Sigmoid colon (tissue), 7 donors: ENCODE results near the gene TOP2A. TPM values are rescaled to one million over a fixed set of nuclear protein-coding genes. Genes with fewer than 3 reads are reported as not detected.

ENCODE experiments used
- DNase-seq: peaks from one replicate; pipeline ENCODE4 v3.0.0-alpha.2; 2019
- H3K27ac ChIP-seq, 4 donors: fragments of 200-600 bp; sonication (generic); one replicate each; pipeline ENCODE4 v1.5.1; 2016 to 2019; ENCODE audit warnings: mild to moderate bottlenecking in 1 of 4
- H3K27me3 ChIP-seq, 3 donors: fragments of 200-600 bp; sonication (generic); one replicate each; pipeline ENCODE4 v1.5.1; 2019; ENCODE audit warnings: mild to moderate bottlenecking in 1 of 3
- H3K36me3 ChIP-seq, 4 donors: fragments of 200-600 bp; sonication (generic); one replicate each; pipeline ENCODE4 v1.5.1; 2016 to 2019
- H3K4me1 ChIP-seq, 4 donors: fragments of 200-600 bp; sonication (generic); one replicate each; pipeline ENCODE4 v1.5.1; 2017 to 2019
- H3K4me3 ChIP-seq, 4 donors: fragments of 200-600 bp; sonication (generic); one replicate each; pipeline ENCODE4 v1.5.1; 2017 to 2019; ENCODE audit warnings: mild to moderate bottlenecking in 2 of 4, moderate library complexity in 1 of 4
- H3K9me3 ChIP-seq, 4 donors: fragments of 200-600 bp in 3 of 4; sonication (generic) in 3 of 4; one replicate each; pipeline versions ENCODE4 v1.5.1 to v1.6.1; 2013 to 2019
- EP300 ChIP-seq, 4 donors: sonication (generic); formaldehyde crosslinking; IDR thresholded peaks; one replicate each; pipeline ENCODE4 v1.6.1; 2017; ENCODE audit warnings: antibody characterized with exemption in 4 of 4
- POLR2A ChIP-seq, 2 donors: fragments of 450-650 bp; IDR thresholded peaks; one replicate each; pipeline ENCODE4 v1.6.1; 2016; ENCODE audit warnings: antibody characterized with exemption in 2 of 2, mild to moderate bottlenecking in 2 of 2, moderate library complexity in 2 of 2
- POLR2AphosphoS5 ChIP-seq, 4 donors: sonication (generic); formaldehyde crosslinking; IDR thresholded peaks; one replicate each; pipeline ENCODE4 v1.6.1; 2017; ENCODE audit warnings: antibody characterized with exemption in 4 of 4
- WGBS, 2 donors: extraction: QIAGEN DNeasy Blood & Tissue Kit; methylation state at CpG; one replicate each; pipeline ENCODE4 v1.1.7; 2013; 5-methylcytosine and 5-hydroxymethylcytosine counted together
- intact Hi-C: fragments of 100-400 bp; cut with DNase I; formaldehyde crosslinking; loops from one replicate; pipeline ENCODE4 v1.15.1; 2023
- polyA plus RNA-seq, 3 donors: library from polyadenylated mRNA; stranded (reverse); fragments of 200-250 nt; gene quantifications; one replicate each; pipeline ENCODE4 v1.2.3, GENCODE V29; 2013
- small RNA-seq, 3 donors: library from RNA; depleted of rRNA; stranded (forward); fragments of <200 nt; gene quantifications; one replicate each; pipeline ENCODE3, GENCODE V24; 2016
- total RNA-seq, 4 donors: library from RNA; depleted of rRNA; stranded (reverse); fragments of >200 nt; gene quantifications; one replicate each; pipeline ENCODE4 v1.1.0, GENCODE V29; 2016
- TF ChIP-seq, protein P1 (sequence below), 4 experiments: fragments of 450-650 bp in 3 of 4; fragments of 200-600 bp in 1 of 4; IDR thresholded peaks; one replicate each; pipeline ENCODE4 v1.5.1; 2016 to 2019; ENCODE audit warnings: antibody characterized with exemption in 4 of 4, mild to moderate bottlenecking in 3 of 4, moderate library complexity in 2 of 4
- donor health status: healthy with polysubstance abuse.
- donor health status: Bipolar disorder and iron deficiency.
- donor health status: healthy.

TOP2A gene
- total and polyA plus RNA-seq, 7 donors, result 0.33 to 28.7 (median 2.1) TPM

- no peaks in the 10 kb centered on the region for H3K9me3 ChIP-seq
These were observed 76.6 kb downstream of the TOP2A start for GRCh38 chr17:40340880-40341807.

DNA sequence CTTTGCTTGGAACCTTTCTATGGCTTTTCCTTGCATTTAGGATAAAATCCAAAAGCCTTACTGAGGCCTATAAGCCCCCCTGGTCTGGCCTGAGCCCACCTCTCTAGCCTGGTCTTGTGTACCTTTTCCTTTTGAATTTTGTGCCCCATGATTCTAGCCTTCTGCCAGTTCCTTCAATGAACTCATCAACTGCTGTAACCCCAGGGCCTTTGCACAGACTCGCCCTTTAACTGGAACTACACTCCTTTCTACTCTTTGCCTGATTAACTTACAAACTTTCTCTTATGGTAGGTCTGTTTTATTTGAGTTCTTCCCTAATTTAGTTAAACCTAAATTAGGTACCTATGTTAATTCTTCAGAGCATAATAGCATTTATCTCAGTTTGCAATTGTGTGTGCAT lies 77.4 kb downstream of the TOP2A start:
- Histone ChIP-seq H3K4me1 (peaks cover 0 to 79% (median 61%) of the 10 kb centered on the region in 4 donors), H3K27ac (peak overlapping the region; percentile 94 to 99 (median 96)), H3K9me3 (no peaks in the 10 kb centered on the region), H3K4me3 (no peak overlapping the region), H3K27me3 (no peaks in the 10 kb centered on the region), H3K36me3 (no peaks in the 10 kb centered on the region)
- WGBS, 2 donors, result 96 to 99% methylated on average over 1 of the region's 1 CpG
- TF ChIP-seq EP300 (IDR thresholded peaks at IDR 0.05) (no peak), POLR2AphosphoS5 (IDR thresholded peaks at IDR 0.05) (no peak), POLR2A (IDR thresholded peaks at IDR 0.05) (no peak)
- TF ChIP-seq, protein P1, sequence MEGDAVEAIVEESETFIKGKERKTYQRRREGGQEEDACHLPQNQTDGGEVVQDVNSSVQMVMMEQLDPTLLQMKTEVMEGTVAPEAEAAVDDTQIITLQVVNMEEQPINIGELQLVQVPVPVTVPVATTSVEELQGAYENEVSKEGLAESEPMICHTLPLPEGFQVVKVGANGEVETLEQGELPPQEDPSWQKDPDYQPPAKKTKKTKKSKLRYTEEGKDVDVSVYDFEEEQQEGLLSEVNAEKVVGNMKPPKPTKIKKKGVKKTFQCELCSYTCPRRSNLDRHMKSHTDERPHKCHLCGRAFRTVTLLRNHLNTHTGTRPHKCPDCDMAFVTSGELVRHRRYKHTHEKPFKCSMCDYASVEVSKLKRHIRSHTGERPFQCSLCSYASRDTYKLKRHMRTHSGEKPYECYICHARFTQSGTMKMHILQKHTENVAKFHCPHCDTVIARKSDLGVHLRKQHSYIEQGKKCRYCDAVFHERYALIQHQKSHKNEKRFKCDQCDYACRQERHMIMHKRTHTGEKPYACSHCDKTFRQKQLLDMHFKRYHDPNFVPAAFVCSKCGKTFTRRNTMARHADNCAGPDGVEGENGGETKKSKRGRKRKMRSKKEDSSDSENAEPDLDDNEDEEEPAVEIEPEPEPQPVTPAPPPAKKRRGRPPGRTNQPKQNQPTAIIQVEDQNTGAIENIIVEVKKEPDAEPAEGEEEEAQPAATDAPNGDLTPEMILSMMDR (IDR thresholded peaks at IDR 0.05), result no peak
- intact Hi-C loops, result loop anchor here (5.0 kb wide), 1 partner anchor 238 kb away; the partner anchor contains the start of gene NR1D1
- DNase-seq, result no peak

More at GRCh38 chr17:40340880-40341807, 76.6 kb downstream of the TOP2A start:
- intact Hi-C loops, result loop anchor here (5.0 kb wide), 1 partner anchor 239 kb away; the partner anchor contains the start of gene NR1D1
- no peaks in the 10 kb centered on the region for H3K27me3 ChIP-seq
- H3K36me3 ChIP-seq, result no peaks in the 10 kb centered on the region
- peaks cover 0 to 79% (median 61%) of the 10 kb centered on the region in 4 donors for H3K4me1 ChIP-seq
- peak; percentile 97 for DNase-seq
- H3K27ac ChIP-seq, result peak overlapping the region; percentile 94 to 99 (median 96)
- H3K4me3 ChIP-seq, result peak overlapping the region; percentile 61 to 83 (median 82)
- 0 to 1% methylated on average over 55 of the region's 55 CpGs for WGBS, 2 donors
- TF ChIP-seq EP300 (IDR thresholded peaks at IDR 0.05) (peak in 2 of 4 donors; percentile 53 to 94), POLR2A (IDR thresholded peaks at IDR 0.05) (peak; percentile 49 to 55), POLR2AphosphoS5 (IDR thresholded peaks at IDR 0.05) (peak; percentile 87 to 95 (median 90))
- TF ChIP-seq, protein P1 (IDR thresholded peaks at IDR 0.05), result no peak

DNA sequence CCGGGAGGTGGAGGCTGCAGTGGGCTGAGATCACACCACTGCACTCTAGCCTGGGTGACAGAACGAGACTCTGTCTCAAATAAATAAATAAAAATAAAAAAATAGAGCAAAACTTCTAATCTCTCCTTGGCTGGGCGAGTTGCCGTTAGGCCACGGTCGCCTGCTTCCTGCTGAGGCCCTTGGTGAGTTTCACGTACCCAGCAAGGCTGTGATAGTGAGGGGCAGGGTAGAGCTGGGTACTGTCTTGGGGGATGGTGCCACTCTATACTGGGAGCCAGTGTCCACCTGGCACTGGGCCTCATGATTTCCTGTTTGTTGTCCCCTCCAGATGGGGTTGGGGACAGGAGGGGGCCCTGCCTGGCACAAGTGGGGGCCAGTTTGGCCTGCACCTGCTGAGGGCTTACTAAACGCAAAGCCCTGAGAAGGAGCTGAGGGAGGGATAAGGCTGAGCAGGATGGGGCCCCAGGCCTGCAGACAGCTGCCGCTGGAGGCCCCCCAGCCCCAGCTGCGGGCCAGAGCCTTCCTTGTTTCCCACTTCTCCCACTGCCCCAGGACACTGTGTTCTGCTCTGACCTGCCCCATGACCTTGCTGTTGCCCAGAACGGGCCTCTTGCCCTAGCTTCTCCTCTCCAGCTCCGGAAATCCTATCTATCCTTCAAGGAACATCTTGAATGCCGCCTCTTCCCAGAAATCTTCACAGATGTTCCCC lies 78.6 kb downstream of the TOP2A start:
- H3K4me3 ChIP-seq, result no peak overlapping the region
- TF ChIP-seq POLR2AphosphoS5 (IDR thresholded peaks at IDR 0.05), result no peak
- TF ChIP-seq EP300 (IDR thresholded peaks at IDR 0.05), result no peak
- TF ChIP-seq POLR2A (IDR thresholded peaks at IDR 0.05), result no peak
- TF ChIP-seq, protein P1 (IDR thresholded peaks at IDR 0.05), result no peak
- H3K4me1 ChIP-seq, result peaks cover 0 to 79% (median 61%) of the 10 kb centered on the region in 4 donors
- 60 to 82% methylated on average over 13 of the region's 13 CpGs for WGBS, 2 donors
- DNase-seq, result no peak
- no peaks in the 10 kb centered on the region for H3K27me3 ChIP-seq
- H3K27ac ChIP-seq, result peak overlapping the region in 2 of 4 donors; percentile 96 to 97
- no peaks in the 10 kb centered on the region for H3K36me3 ChIP-seq
- H3K9me3 ChIP-seq, result no peaks in the 10 kb centered on the region
- intact Hi-C loops, result no loop called here

Small RNA genes lying within 50 kb of the gene (small RNA-seq; reads per million reads assigned to genes)
- gene RF00019 (0 reads per million in 3 donors), gene RNA5SP441 (0 reads per million in 3 donors)

Other genes with a start within 250 kb of the TOP2A start
- gene RAPGEFL1, start 240.4 kb downstream of the TOP2A start, total RNA-seq, result 1 to 10 TPM in 3 of 4 donors, under 1 TPM in 1; 0.99 to 4.3 (median 2.6) TPM
- gene RAPGEFL1, start 240.4 kb downstream of the TOP2A start, polyA plus RNA-seq, result 10 to 100 TPM; 48.0 to 85.0 (median 66.8) TPM
- 10 to 100 TPM in 1 of 4 donors, 1 to 10 TPM in 3; 6.7 to 10.2 (median 8.7) TPM for gene WIPF2, start 198.6 kb downstream of the TOP2A start, total RNA-seq
- 10 to 100 TPM; 11.4 to 20.3 (median 18.0) TPM for gene WIPF2, start 198.6 kb downstream of the TOP2A start, polyA plus RNA-seq
- gene CDC6, start 130.0 kb downstream of the TOP2A start, total RNA-seq, result 1 to 10 TPM in 1 of 4 donors, under 1 TPM in 2, not detected in 1; 0.33 to 1.5 (median 0.83) TPM
- 10 to 100 TPM in 1 of 3 donors, 1 to 10 TPM in 2; 2.4 to 10.9 (median 8.6) TPM for gene CDC6, start 130.0 kb downstream of the TOP2A start, polyA plus RNA-seq
- gene RARA, start 108.7 kb downstream of the TOP2A start, total RNA-seq, result 10 to 100 TPM; 15.8 to 27.3 (median 20.5) TPM
- 10 to 100 TPM; 26.4 to 29.6 (median 27.8) TPM for gene RARA, start 108.7 kb downstream of the TOP2A start, polyA plus RNA-seq
- 1 to 10 TPM in 1 of 4 donors, under 1 TPM in 1, not detected in 2; 0.49 to 2.1 TPM for gene GJD3, start 53.2 kb downstream of the TOP2A start, total RNA-seq
- gene GJD3, start 53.2 kb downstream of the TOP2A start, polyA plus RNA-seq, result under 1 TPM in 1 of 3 donors, not detected in 2; 0.64 TPM
- gene IGFBP4, start 25.6 kb upstream of the TOP2A start, total RNA-seq, result 100 to 1,000 TPM; 198 to 440 (median 325) TPM
- gene IGFBP4, start 25.6 kb upstream of the TOP2A start, polyA plus RNA-seq, result 100 to 1,000 TPM in 2 of 3 donors, 10 to 100 TPM in 1; 30.3 to 242 (median 108) TPM
- not detected for gene TNS4, start 83.7 kb upstream of the TOP2A start, total RNA-seq
- 1 to 10 TPM; 1.2 to 6.9 (median 1.8) TPM for gene TNS4, start 83.7 kb upstream of the TOP2A start, polyA plus RNA-seq
- not detected for gene CCR7, start 147.6 kb upstream of the TOP2A start, total RNA-seq
- gene CCR7, start 147.6 kb upstream of the TOP2A start, polyA plus RNA-seq, result 10 to 100 TPM in 1 of 3 donors, not detected in 2; 73.5 TPM
- gene SMARCE1, start 229.9 kb upstream of the TOP2A start, total RNA-seq, result 100 to 1,000 TPM in 2 of 4 donors, 10 to 100 TPM in 2; 87.3 to 120 (median 94.4) TPM
- 10 to 100 TPM; 68.2 to 70.3 (median 70.0) TPM for gene SMARCE1, start 229.9 kb upstream of the TOP2A start, polyA plus RNA-seq
- 1 to 10 TPM in 3 of 4 donors, under 1 TPM in 1; 0.68 to 5.0 (median 4.2) TPM for gene KRT222, start 247.3 kb upstream of the TOP2A start, total RNA-seq
- 1 to 10 TPM in 1 of 3 donors, under 1 TPM in 1, not detected in 1; 0.35 to 3.6 TPM for gene KRT222, start 247.3 kb upstream of the TOP2A start, polyA plus RNA-seq